K562 (cell line): ENCODE measurements around the gene DAD1. TPM values are rescaled to one million over a fixed set of nuclear protein-coding genes. Genes with fewer than 3 reads are reported as not detected.

ENCODE experiments used
- ATAC-seq: fragments of 200-7000 bp; cut with Tn5 transposase; 3 replicates; pipeline ENCODE4 v1.9.1; 2020; ENCODE audit warnings: moderate library complexity
- BruUV-seq: library from RNA; stranded (reverse); fragments of 400-500 nt; replicated peaks from 2 replicates; lab custom pipeline; 2021; lab: Mats Ljungman, UMichigan
- CTCF ChIA-PET: fragments of 300-600 bp; formaldehyde crosslinking; extraction: SDS; loops from one replicate; lab custom pipeline; 2021; ENCODE audit warnings: low intra/inter-chr PET ratio; lab: Yijun Ruan, JAX
- POLR2A ChIA-PET: fragments of 300-600, 350-650 bp; sonication (Branson Sonifier 250); formaldehyde crosslinking; extraction: SDS; loops from one replicate; lab custom pipeline; 2021; ENCODE audit warnings: antibody characterized with exemption, inconsistent platforms; lab: Yijun Ruan, JAX
- DNase-seq, 4 experiments: peaks; one replicate each; pipeline versions ENCODE4 v3.0.0 to v3.0.0-alpha.2; 2011 to 2018; ENCODE audit warnings: low spot score in 3 of 4, mixed read lengths in 3 of 4; ENCODE audit errors: extremely low read depth in 1 of 4
- FAIRE-seq: peaks from 2 replicates; lab custom pipeline; 2011; peaks lifted over from hg19 to GRCh38; lab: Jason Lieb, UNC
- H2AFZ ChIP-seq: 2 replicates; pipeline ENCODE4 v1.6.0; 2011; ENCODE audit warnings: low read depth, low read length, control low read depth, inconsistent platforms
- H3K27ac ChIP-seq: fragments of 200-600 bp; 3 replicates; pipeline ENCODE4 v1.8.0; 2011; ENCODE audit warnings: low read depth, mild to moderate bottlenecking, control low read depth, inconsistent platforms, low read length, moderate library complexity, mixed read lengths; ENCODE audit errors: extremely low read depth
- H3K27me3 ChIP-seq, 2 experiments: fragments of 300-600 bp in 1 of 2; 2 replicates in 1 of 2; 3 replicates in 1 of 2; pipeline versions ENCODE4 v1.6.0 to v1.8.0; 2011; ENCODE audit warnings: inconsistent platforms in 2 of 2, low read length in 2 of 2, mild to moderate bottlenecking in 1 of 2, mixed read lengths in 1 of 2, moderate library complexity in 1 of 2; ENCODE audit not compliant: control insufficient read depth in 2 of 2, insufficient read depth in 2 of 2
- H3K36me3 ChIP-seq: fragments of 300-600 bp; 3 replicates; pipeline ENCODE4 v1.8.0; 2011; ENCODE audit warnings: mild to moderate bottlenecking, low read length, inconsistent platforms; ENCODE audit not compliant: control insufficient read depth, insufficient read depth
- H3K4me1 ChIP-seq, 2 experiments: fragments of 200-600 bp in 1 of 2; replicated peaks in 1 of 2; 2 replicates in 1 of 2; 3 replicates in 1 of 2; pipeline versions ENCODE4 v1.5.1 to v1.8.0; 2011; ENCODE audit warnings: inconsistent platforms in 2 of 2, low read length in 2 of 2, mild to moderate bottlenecking in 1 of 2, mixed read lengths in 1 of 2, moderate library complexity in 1 of 2; ENCODE audit not compliant: control insufficient read depth in 2 of 2, insufficient read depth in 2 of 2
- H3K4me2 ChIP-seq: 2 replicates; pipeline ENCODE4 v1.6.1; 2011; ENCODE audit warnings: low read length, control low read depth, inconsistent platforms, mixed read lengths; ENCODE audit not compliant: insufficient read depth
- H3K4me3 ChIP-seq: fragments of 200-600 bp; sonication (generic), shearing (Covaris generic); 2 replicates; pipeline ENCODE4 v1.5.1; 2016; ENCODE audit warnings: control low read depth, inconsistent platforms
- H3K79me2 ChIP-seq: fragments of 200-600 bp; 3 replicates; pipeline ENCODE4 v1.8.0; 2011; ENCODE audit warnings: low read length, inconsistent platforms; ENCODE audit not compliant: control insufficient read depth, insufficient read depth
- H3K9ac ChIP-seq, 2 experiments: 2 replicates each; pipeline versions ENCODE4 v1.6.0 to v1.6.1; 2011; ENCODE audit warnings: low read depth in 2 of 2, low read length in 2 of 2, control low read depth in 1 of 2, inconsistent platforms in 1 of 2, mild to moderate bottlenecking in 1 of 2, mixed read lengths in 1 of 2; ENCODE audit not compliant: insufficient read depth in 1 of 2
- H3K9me1 ChIP-seq: one replicate; pipeline ENCODE4 v1.6.0; 2011; ENCODE audit warnings: inconsistent platforms, mild to moderate bottlenecking, low read length, moderate library complexity; ENCODE audit not compliant: control insufficient read depth, insufficient read depth
- H3K9me3 ChIP-seq: replicated peaks from 2 replicates; pipeline ENCODE4 v1.5.1; 2011; ENCODE audit warnings: low read depth, low read length, inconsistent platforms; ENCODE audit not compliant: control insufficient read depth, insufficient read depth
- H4K20me1 ChIP-seq: replicated peaks from 2 replicates; pipeline ENCODE4 v1.6.1; 2011; ENCODE audit warnings: low read length, inconsistent platforms, mixed read lengths; ENCODE audit not compliant: control insufficient read depth, insufficient read depth
- ETV1 ChIP-seq: fragments of 450-650 bp; conservative IDR thresholded peaks from 2 replicates; pipeline ENCODE4 v1.6.1; 2016; ENCODE audit warnings: missing genetic modification characterization, control low read depth, low read depth, missing compliant biosample characterization
- HMG20B ChIP-seq: fragments of 250-450 bp; sonication (Bioruptor Pico); IDR thresholded peaks from 2 replicates; pipeline ENCODE4 v1.5.0; 2021; ENCODE audit warnings: mild to moderate bottlenecking
- HOXB6 ChIP-seq: fragments of 250-450 bp; sonication (Bioruptor Pico); IDR thresholded peaks from 2 replicates; pipeline ENCODE4 v1.5.1; 2022; ENCODE audit warnings: mild to moderate bottlenecking, borderline replicate concordance
- KLF13 ChIP-seq: fragments of 450-650 bp; IDR thresholded peaks from 2 replicates; pipeline ENCODE4 v1.6.1; 2016; ENCODE audit warnings: missing genetic modification characterization, low read depth, mild to moderate bottlenecking, missing compliant biosample characterization, moderate library complexity, borderline replicate concordance
- MEIS2 ChIP-seq: fragments of 450-650 bp; IDR thresholded peaks from 2 replicates; pipeline ENCODE4 v1.6.1; 2014; ENCODE audit warnings: mild to moderate bottlenecking; ENCODE audit not compliant: partially characterized antibody
- MIER1 ChIP-seq: fragments of 450-650 bp; IDR thresholded peaks from 2 replicates; pipeline ENCODE4 v1.6.1; 2016; ENCODE audit warnings: antibody characterized with exemption, mild to moderate bottlenecking, low read depth
- NEUROD1 ChIP-seq: fragments of 150-350 bp; IDR thresholded peaks from 2 replicates; pipeline ENCODE4 v1.6.1; 2014; ENCODE audit warnings: borderline replicate concordance, low read length, low read depth; ENCODE audit not compliant: partially characterized antibody
- NFIC ChIP-seq: fragments of 450-650 bp; IDR thresholded peaks from 2 replicates; pipeline ENCODE4 v1.6.1; 2017; ENCODE audit warnings: mild to moderate bottlenecking, inconsistent platforms
- POLR2G ChIP-seq: fragments of 200-400 bp; formaldehyde crosslinking; IDR thresholded peaks from 2 replicates; pipeline ENCODE4 v1.6.1; 2017; ENCODE audit warnings: low read depth, mild to moderate bottlenecking, antibody characterized with exemption, low read length, moderate library complexity
- STAT5A ChIP-seq: IDR thresholded peaks from 2 replicates; pipeline ENCODE4 v1.6.1; 2012; ENCODE audit warnings: low read length, inconsistent platforms, borderline replicate concordance
- TFAM ChIP-seq: fragments of 250-450 bp; sonication (Bioruptor Pico); conservative IDR thresholded peaks from 2 replicates; pipeline ENCODE4 v1.5.0; 2021; ENCODE audit warnings: mild to moderate bottlenecking, moderate library complexity
- U2AF1 ChIP-seq: fragments of 200-400 bp; formaldehyde crosslinking; optimal IDR thresholded peaks from 2 replicates; pipeline ENCODE3; 2017; ENCODE audit warnings: mild to moderate bottlenecking, low read depth, low read length, moderate library complexity
- VEZF1 ChIP-seq: fragments of 200-800 bp; sonication (Bioruptor generic); IDR thresholded peaks from 2 replicates; pipeline ENCODE4 v1.6.1; 2017; ENCODE audit warnings: missing genetic modification characterization, missing compliant biosample characterization
- XRCC3 ChIP-seq: fragments of 450-650 bp; IDR thresholded peaks from 2 replicates; pipeline ENCODE4 v1.6.1; 2017; ENCODE audit warnings: mild to moderate bottlenecking, moderate library complexity
- XRCC4 ChIP-seq: IDR thresholded peaks from one replicate; pipeline ENCODE4 v1.6.1; 2011; ENCODE audit not compliant: insufficient read depth, insufficient read length; ENCODE audit errors: extremely low read depth
- ZFX ChIP-seq: sonication (generic); formaldehyde crosslinking; IDR thresholded peaks from 2 replicates; pipeline ENCODE4 v1.8.0; 2022; ENCODE audit warnings: mild to moderate bottlenecking, missing genetic modification reagents, moderate library complexity
- ZNF3 ChIP-seq: fragments of 250-450 bp; sonication (Bioruptor Pico); IDR thresholded peaks from 2 replicates; pipeline ENCODE4 v1.5.0; 2021; ENCODE audit warnings: mild to moderate bottlenecking, moderate library complexity
- ZNF76 ChIP-seq: fragments of 250-450 bp; sonication (Bioruptor Pico); IDR thresholded peaks from 2 replicates; pipeline ENCODE4 v1.4.0; 2020; ENCODE audit warnings: mild to moderate bottlenecking, moderate library complexity, borderline replicate concordance
- WGBS: fragments of 100-300 bp; shearing (Covaris generic); methylation state at CpG from one replicate; pipeline ENCODE4 v1.1.6; 2016; ENCODE audit warnings: low coverage, mixed read lengths; ENCODE audit not compliant: insufficient coverage; ENCODE audit errors: missing lambda C conversion rate; 5-methylcytosine and 5-hydroxymethylcytosine counted together
- in situ Hi-C: fragments of 300-500 bp; cut with MboI; formaldehyde crosslinking; loops from 4 replicates; pipeline ENCODE4 v1.15.0; 2018; ENCODE audit warnings: inconsistent platforms, mixed read lengths
- intact Hi-C: fragments of 100-400 bp; cut with micrococcal nuclease; formaldehyde crosslinking; loops from 2 replicates; pipeline ENCODE4 v1.14.2; 2022
- polyA plus RNA-seq, 8 experiments: library from polyadenylated mRNA; depleted of rRNA in 4 of 8; stranded (reverse) in 5 of 8; unstranded in 3 of 8; fragments of >200 nt; fragmentation: Nextera tagmentation in 2 of 8; fragmentation: Illumina TruSeq in 1 of 8; extraction: Ambion mirVana in 2 of 8; extraction: Trizol in 1 of 8; gene quantifications; 2 replicates each; pipeline versions ENCODE4 v1.2.1 to v1.2.3, GENCODE V29; 2011 to 2014; ENCODE audit warnings: inconsistent platforms in 1 of 8, missing spikeins in 1 of 8
- total RNA-seq, 7 experiments: library from RNA; depleted of rRNA in 6 of 7; stranded (reverse); fragments of >200 nt in 6 of 7; fragmentation: Illumina TruSeq in 2 of 7; extraction: Trizol in 2 of 7; gene quantifications; 2 replicates each; pipeline versions ENCODE4 v1.2.1 to v1.2.3, GENCODE V29; 2011 to 2021; ENCODE audit warnings: low replicate concordance in 1 of 7
- TF ChIP-seq, protein P1 (sequence below): fragments of 450-650 bp; formaldehyde crosslinking; IDR thresholded peaks from 2 replicates; pipeline ENCODE4 v1.4.0; 2022; ENCODE audit warnings: missing genetic modification characterization

The DAD1 gene
- total and polyA plus RNA-seq, 9 of the 15 experiments (the other 6 are each of a cell fraction or from before 2014, with no cell fraction given) = 104 to 617 (median 222) TPM

DNA sequence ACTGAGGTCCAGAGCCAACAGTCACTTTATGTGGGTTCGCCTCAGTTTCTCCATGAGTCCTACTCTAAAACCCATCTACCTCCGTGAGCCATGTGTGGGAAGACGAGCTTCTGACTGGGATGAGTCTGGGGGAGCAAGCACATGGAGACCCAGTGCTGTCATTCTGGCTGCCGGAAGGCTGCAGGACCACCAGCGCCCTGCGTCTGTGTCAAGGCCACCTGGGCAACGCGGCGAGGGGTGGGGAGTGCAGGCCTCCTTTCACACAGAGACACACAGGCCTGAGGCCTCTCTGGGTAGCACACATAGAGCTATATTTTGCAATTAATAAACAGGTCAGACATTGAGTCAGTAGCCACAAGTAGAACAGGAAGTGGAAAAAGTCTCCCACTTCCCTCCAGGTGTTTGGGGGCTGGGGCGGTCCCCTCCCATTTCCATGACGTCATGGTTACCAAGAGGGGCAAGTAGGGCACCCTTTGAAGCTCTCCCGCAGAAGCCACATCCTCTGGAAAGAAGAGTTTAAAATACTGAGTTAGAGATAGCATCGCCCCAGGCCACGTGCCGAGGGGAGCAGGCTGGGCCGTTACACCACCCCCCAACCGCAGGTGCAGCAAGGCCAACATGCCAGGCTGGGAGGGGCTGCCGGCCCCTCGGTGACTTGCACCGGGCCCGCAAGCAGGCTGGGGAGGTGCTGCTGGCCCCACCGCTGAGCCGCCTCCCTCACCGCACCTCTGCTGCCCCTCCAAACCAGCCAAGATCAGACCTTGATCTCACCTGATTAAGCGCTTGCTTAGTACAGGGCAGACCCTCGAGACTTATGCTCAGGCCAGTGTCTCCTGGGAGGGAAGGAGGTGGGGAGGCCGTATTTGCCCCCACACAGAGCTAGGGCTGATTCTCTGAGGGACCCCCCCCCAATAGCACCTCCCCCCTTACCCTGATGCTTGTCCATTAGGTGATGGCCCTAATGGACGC lies 32.7 kb downstream of the DAD1 start:
- Histone ChIP-seq H3K4me3 (no peak overlapping the region), H3K27ac (peak overlapping the region; percentile 71), H3K27me3 (no peaks in the 10 kb centered on the region), H3K79me2 (no peaks in the 10 kb centered on the region), H3K9me3 (no peaks in the 10 kb centered on the region), H3K9me1 (no peaks in the 10 kb centered on the region), H3K4me1 (peaks cover 24 to 35% of the 10 kb centered on the region in 2 experiments), H4K20me1 (no peaks in the 10 kb centered on the region), H3K9ac (peak overlapping the region; percentile 64 to 84), H3K36me3 (no peaks in the 10 kb centered on the region), H2AFZ (peak overlapping the region; percentile 97), H3K4me2 (peak overlapping the region; percentile 70)
- FAIRE-seq (no peak), ATAC-seq (peak; percentile 31), DNase-seq (peak; percentile 31 to 66 (median 56))
- 49% methylated on average over 14 of the region's 28 CpGs for WGBS
- ChIA-PET POLR2A (interaction anchor here (0.6 to 1.0 kb wide), 4 partner anchors 9 to 218 kb away, joined by 3 to 4 read pairs (median 3); no protein-coding TSS in a partner anchor), CTCF (interaction anchor here (0.7 to 4.6 kb wide), 13 partner anchors 14 to 499 kb away, joined by 3 to 58 read pairs (median 5); partner anchors contain the start of genes AJUBA and OR6J1)
- intact Hi-C loops (loop anchor here (2.0 to 10.0 kb wide), 3 partner anchors 88 to 296 kb away; partner anchors contain the start of gene OR6J1), in situ Hi-C loops (loop anchor here (10.0 kb wide), 1 partner anchor 172 kb away; no protein-coding TSS in a partner anchor)
- no TSS peak for BruUV-seq
- TF ChIP-seq XRCC3 (no peak), POLR2G (no peak), U2AF1 (no peak), ZNF3 (CRISPR knock-in tag) (no peak), ETV1 (tag) (no peak; the same call in 1 of the 2 replicates), STAT5A (no peak), MEIS2 (no peak), ZFX (CRISPR knock-in tag) (peak; percentile 37; the same call in 1 of the 2 replicates), HMG20B (no peak), TFAM (CRISPR knock-in tag) (no peak), HOXB6 (CRISPR knock-in tag) (no peak), MIER1 (no peak), KLF13 (tag) (no peak), NEUROD1 (no peak), ZNF76 (0 out of 2 replicates have a peak, but pooled peaks have one; percentile 40), NFIC (no peak), VEZF1 (peak; percentile 81), XRCC4 (no peak)
- TF ChIP-seq, protein P1, sequence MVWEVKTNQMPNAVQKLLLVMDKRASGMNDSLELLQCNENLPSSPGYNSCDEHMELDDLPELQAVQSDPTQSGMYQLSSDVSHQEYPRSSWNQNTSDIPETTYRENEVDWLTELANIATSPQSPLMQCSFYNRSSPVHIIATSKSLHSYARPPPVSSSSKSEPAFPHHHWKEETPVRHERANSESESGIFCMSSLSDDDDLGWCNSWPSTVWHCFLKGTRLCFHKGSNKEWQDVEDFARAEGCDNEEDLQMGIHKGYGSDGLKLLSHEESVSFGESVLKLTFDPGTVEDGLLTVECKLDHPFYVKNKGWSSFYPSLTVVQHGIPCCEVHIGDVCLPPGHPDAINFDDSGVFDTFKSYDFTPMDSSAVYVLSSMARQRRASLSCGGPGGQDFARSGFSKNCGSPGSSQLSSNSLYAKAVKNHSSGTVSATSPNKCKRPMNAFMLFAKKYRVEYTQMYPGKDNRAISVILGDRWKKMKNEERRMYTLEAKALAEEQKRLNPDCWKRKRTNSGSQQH (CRISPR knock-in tag) = no peak
